ENCODE measurements around the gene NEDD1. TPM values are rescaled to one million over a fixed set of nuclear protein-coding genes. Genes with fewer than 3 reads are reported as not detected.

NEDD1 gene
- total RNA-seq, 1 experiment from 2014 or later, result 143 TPM

DNA sequence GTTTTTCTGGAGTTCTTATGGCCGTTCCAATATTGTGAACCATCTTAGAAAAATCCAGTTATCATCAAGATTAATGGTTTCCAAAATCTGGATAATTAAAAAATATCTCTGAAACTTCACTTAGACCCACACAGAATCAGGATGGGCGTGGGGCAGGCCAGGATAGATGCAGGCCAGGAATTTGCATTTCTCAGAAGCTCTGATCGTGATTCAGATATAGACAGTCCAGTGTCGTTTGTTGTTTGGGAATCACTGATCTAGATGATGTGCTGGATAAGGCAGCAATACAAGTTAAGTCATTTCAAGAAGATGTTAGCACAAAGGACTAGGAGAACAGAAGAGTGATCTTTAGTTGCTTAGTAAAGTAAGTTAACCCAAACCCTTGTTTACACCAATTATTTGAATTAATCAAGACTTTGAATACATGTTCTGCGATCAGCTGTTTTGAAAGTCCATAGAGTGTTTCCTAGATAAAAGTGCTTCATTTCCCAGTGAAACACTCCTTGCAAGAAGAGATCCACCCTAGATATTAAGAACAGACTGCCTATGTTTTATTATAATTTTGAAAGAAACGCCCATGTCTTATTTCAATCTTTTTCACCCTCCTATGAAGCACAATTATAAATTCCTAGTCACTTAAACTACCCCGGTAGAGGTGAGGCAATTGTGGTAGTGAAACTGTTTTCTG is 90.9 kb downstream of the NEDD1 start:
- no peaks in the 10 kb centered on the region for H3K36me3 ChIP-seq
- no peak for DNase-seq (ENCODE audit: low read depth in 1 of 2, low spot score in 2 of 2)
- peaks cover 40% of the 10 kb centered on the region for H3K27me3 ChIP-seq (replicated peaks)
- H3K4me1 ChIP-seq (replicated peaks), result no peaks in the 10 kb centered on the region
- H3K4me3 ChIP-seq, result no peak overlapping the region
- H3K27ac ChIP-seq, result no peak overlapping the region
- H3K9me3 ChIP-seq (replicated peaks), result no peaks in the 10 kb centered on the region

GRCh38 chr12:97003276-97003675 is 96.2 kb downstream of the NEDD1 start:
- Histone ChIP-seq H3K27ac (no peak overlapping the region), H3K4me3 (no peak overlapping the region), H3K36me3 (no peaks in the 10 kb centered on the region), H3K9me3 (replicated peaks) (no peaks in the 10 kb centered on the region), H3K4me1 (replicated peaks) (no peaks in the 10 kb centered on the region), H3K27me3 (replicated peaks) (peaks cover 9% of the 10 kb centered on the region)
- DNase-seq (ENCODE audit: low read depth in 1 of 2, low spot score in 2 of 2), result no peak

Data from SJSA1 (cell line).